ENCODE measurements around the gene MRPL36. TPM values are rescaled to one million over a fixed set of nuclear protein-coding genes. Genes with fewer than 3 reads are reported as not detected.

Gene MRPL36
- total RNA-seq, 2 donors from 2014 or later = 48.1 to 52.2 TPM

GRCh38 chr5:1827025-1827885 lies 27.6 kb upstream of the MRPL36 start:
- DNase-seq (no peak), ATAC-seq (replicated peaks in 1 of 2) (no peak)
- H3K4me1 Mint-ChIP-seq (ENCODE audit: low read depth) = peaks cover 4% of the 10 kb centered on the region
- no peaks in the 10 kb centered on the region for H3K9me3 Mint-ChIP-seq
- no peak overlapping the region for H3K4me3 Mint-ChIP-seq
- no peak overlapping the region for H3K27ac Mint-ChIP-seq
- no peaks in the 10 kb centered on the region for H3K27me3 Mint-ChIP-seq (ENCODE audit: low read depth)
- H3K36me3 Mint-ChIP-seq (ENCODE audit: insufficient read depth in 2 of 2) = no peaks in the 10 kb centered on the region

GRCh38 chr5:1826235-1826980 lies 26.8 kb upstream of the MRPL36 start:
- H3K27me3 Mint-ChIP-seq (ENCODE audit: low read depth) = no peaks in the 10 kb centered on the region
- H3K9me3 Mint-ChIP-seq = no peaks in the 10 kb centered on the region
- no peak overlapping the region for H3K27ac Mint-ChIP-seq
- H3K4me1 Mint-ChIP-seq (ENCODE audit: low read depth) = peaks cover 4% of the 10 kb centered on the region
- no peak for ATAC-seq (replicated peaks in 1 of 2)
- no peak for DNase-seq
- no peak overlapping the region for H3K4me3 Mint-ChIP-seq
- H3K36me3 Mint-ChIP-seq (ENCODE audit: insufficient read depth in 2 of 2) = peaks cover 0 to 3% of the 10 kb centered on the region in 2 donors

- H3K27ac Mint-ChIP-seq = no peak overlapping the region
- H3K9me3 Mint-ChIP-seq = no peaks in the 10 kb centered on the region
- DNase-seq (no peak), ATAC-seq (replicated peaks in 1 of 2) (no peak)
- no peaks in the 10 kb centered on the region for H3K27me3 Mint-ChIP-seq (ENCODE audit: low read depth)
- no peak overlapping the region for H3K4me3 Mint-ChIP-seq
- H3K36me3 Mint-ChIP-seq (ENCODE audit: insufficient read depth in 2 of 2) = peaks cover 0 to 3% of the 10 kb centered on the region in 2 donors
- peaks cover 4% of the 10 kb centered on the region for H3K4me1 Mint-ChIP-seq (ENCODE audit: low read depth)
These were observed 25.5 kb upstream of the MRPL36 start for GRCh38 chr5:1824903-1825841.

GRCh38 chr5:1824109-1824821 lies 24.6 kb upstream of the MRPL36 start:
- peaks cover 0 to 3% of the 10 kb centered on the region in 2 donors for H3K36me3 Mint-ChIP-seq (ENCODE audit: insufficient read depth in 2 of 2)
- H3K27ac Mint-ChIP-seq = no peak overlapping the region
- H3K4me1 Mint-ChIP-seq (ENCODE audit: low read depth) = peaks cover 4% of the 10 kb centered on the region
- H3K27me3 Mint-ChIP-seq (ENCODE audit: low read depth) = no peaks in the 10 kb centered on the region
- DNase-seq = no peak
- no peak overlapping the region for H3K4me3 Mint-ChIP-seq
- ATAC-seq (replicated peaks in 1 of 2) = no peak
- H3K9me3 Mint-ChIP-seq = no peaks in the 10 kb centered on the region

GRCh38 chr5:1823381-1824034 lies 23.9 kb upstream of the MRPL36 start:
- Mint-ChIP-seq H3K27ac (no peak overlapping the region), H3K27me3 (ENCODE audit: low read depth) (no peaks in the 10 kb centered on the region), H3K4me3 (no peak overlapping the region), H3K9me3 (no peaks in the 10 kb centered on the region), H3K4me1 (ENCODE audit: low read depth) (peaks cover 4% of the 10 kb centered on the region), H3K36me3 (ENCODE audit: insufficient read depth in 2 of 2) (peaks cover 2 to 4% of the 10 kb centered on the region in 2 donors)
- DNase-seq (no peak), ATAC-seq (replicated peaks in 1 of 2) (no peak)

GRCh38 chr5:1821862-1822261 lies 22.2 kb upstream of the MRPL36 start:
- no peaks in the 10 kb centered on the region for H3K27me3 Mint-ChIP-seq (ENCODE audit: low read depth)
- H3K4me1 Mint-ChIP-seq (ENCODE audit: low read depth) = no peaks in the 10 kb centered on the region
- no peak overlapping the region for H3K27ac Mint-ChIP-seq
- DNase-seq = no peak
- peaks cover 2 to 8% of the 10 kb centered on the region in 2 donors for H3K36me3 Mint-ChIP-seq (ENCODE audit: insufficient read depth in 2 of 2)
- ATAC-seq (replicated peaks in 1 of 2) = no peak
- H3K9me3 Mint-ChIP-seq = no peaks in the 10 kb centered on the region
- H3K4me3 Mint-ChIP-seq = no peak overlapping the region

GRCh38 chr5:1820926-1821325 lies 21.3 kb upstream of the MRPL36 start:
- no peaks in the 10 kb centered on the region for H3K9me3 Mint-ChIP-seq
- H3K4me1 Mint-ChIP-seq (ENCODE audit: low read depth) = no peaks in the 10 kb centered on the region
- H3K27ac Mint-ChIP-seq = no peak overlapping the region
- no peak overlapping the region for H3K4me3 Mint-ChIP-seq
- H3K36me3 Mint-ChIP-seq (ENCODE audit: insufficient read depth in 2 of 2) = peaks cover 2 to 14% of the 10 kb centered on the region in 2 donors
- ATAC-seq (replicated peaks in 1 of 2) (no peak), DNase-seq (no peak)
- no peaks in the 10 kb centered on the region for H3K27me3 Mint-ChIP-seq (ENCODE audit: low read depth)

- H3K36me3 Mint-ChIP-seq (ENCODE audit: insufficient read depth in 2 of 2) = peaks cover 2 to 15% of the 10 kb centered on the region in 2 donors
- no peak for DNase-seq
- H3K27ac Mint-ChIP-seq = no peak overlapping the region
- no peak overlapping the region for H3K4me3 Mint-ChIP-seq
- no peaks in the 10 kb centered on the region for H3K27me3 Mint-ChIP-seq (ENCODE audit: low read depth)
- H3K4me1 Mint-ChIP-seq (ENCODE audit: low read depth) = no peaks in the 10 kb centered on the region
- ATAC-seq (replicated peaks in 1 of 2) = no peak
- no peaks in the 10 kb centered on the region for H3K9me3 Mint-ChIP-seq
These were observed 20.7 kb upstream of the MRPL36 start for GRCh38 chr5:1820381-1820780.

- no peaks in the 10 kb centered on the region for H3K9me3 Mint-ChIP-seq
- H3K36me3 Mint-ChIP-seq (ENCODE audit: insufficient read depth in 2 of 2) = peaks cover 6 to 21% of the 10 kb centered on the region in 2 donors
- no peak for DNase-seq
- no peaks in the 10 kb centered on the region for H3K4me1 Mint-ChIP-seq (ENCODE audit: low read depth)
- no peak overlapping the region for H3K4me3 Mint-ChIP-seq
- no peaks in the 10 kb centered on the region for H3K27me3 Mint-ChIP-seq (ENCODE audit: low read depth)
- H3K27ac Mint-ChIP-seq = peak overlapping the region; percentile 49
- ATAC-seq (replicated peaks in 1 of 2) = no peak
These were observed 19.8 kb upstream of the MRPL36 start for GRCh38 chr5:1819458-1819857.

GRCh38 chr5:1818784-1819183 lies 19.1 kb upstream of the MRPL36 start:
- ATAC-seq (replicated peaks in 1 of 2) = no peak
- Mint-ChIP-seq H3K36me3 (ENCODE audit: insufficient read depth in 2 of 2) (peaks cover 6 to 22% of the 10 kb centered on the region in 2 donors), H3K27ac (peak overlapping the region; percentile 58)

GRCh38 chr5:1817261-1818043 lies 17.8 kb upstream of the MRPL36 start:
- H3K36me3 Mint-ChIP-seq (ENCODE audit: insufficient read depth in 2 of 2) = peaks cover 6 to 27% of the 10 kb centered on the region in 2 donors
- DNase-seq (no peak), ATAC-seq (replicated peaks in 1 of 2) (no peak)
- no peak overlapping the region for H3K4me3 Mint-ChIP-seq
- H3K9me3 Mint-ChIP-seq = no peaks in the 10 kb centered on the region
- no peak overlapping the region for H3K27ac Mint-ChIP-seq
- no peaks in the 10 kb centered on the region for H3K4me1 Mint-ChIP-seq (ENCODE audit: low read depth)
- no peaks in the 10 kb centered on the region for H3K27me3 Mint-ChIP-seq (ENCODE audit: low read depth)

More at GRCh38 chr5:1818784-1819183, 19.1 kb upstream of the MRPL36 start:
- Mint-ChIP-seq H3K4me1 (ENCODE audit: low read depth) (no peaks in the 10 kb centered on the region), H3K4me3 (no peak overlapping the region), H3K27me3 (ENCODE audit: low read depth) (no peaks in the 10 kb centered on the region), H3K9me3 (no peaks in the 10 kb centered on the region)
- DNase-seq = no peak
